HepG2 (cell line): ENCODE measurements around the gene YWHAB. TPM values are rescaled to one million over a fixed set of nuclear protein-coding genes. Genes with fewer than 3 reads are reported as not detected.

Source experiments
- ATAC-seq: fragments of 200-7000 bp; cut with Tn5 transposase; 3 replicates; pipeline ENCODE4 v1.9.1; 2020; ENCODE audit warnings: mild to moderate bottlenecking, moderate library complexity
- BruUV-seq: library from RNA; stranded (reverse); fragments of 400-500 nt; replicated peaks from 2 replicates; lab custom pipeline; 2021; lab: Mats Ljungman, UMichigan
- CTCF ChIA-PET: fragments of 300-600 bp; formaldehyde crosslinking; extraction: SDS; loops from one replicate; lab custom pipeline; 2021; ENCODE audit warnings: low total read pairs, inconsistent platforms, low intra/inter-chr PET ratio; lab: Yijun Ruan, JAX
- POLR2A ChIA-PET: fragments of 350-600 bp; sonication (Branson Sonifier 250); formaldehyde crosslinking; loops from one replicate; lab custom pipeline; 2020; ENCODE audit warnings: antibody characterized with exemption, inconsistent platforms; lab: Yijun Ruan, JAX
- DNase-seq: peaks from one replicate; pipeline ENCODE4 v3.0.0-alpha.2; 2015; ENCODE audit warnings: low spot score
- FAIRE-seq: peaks from 3 replicates; lab custom pipeline; 2011; peaks lifted over from hg19 to GRCh38; lab: Jason Lieb, UNC
- H2AFZ ChIP-seq: one replicate; pipeline ENCODE4 v1.6.1; 2011; ENCODE audit warnings: low read length, inconsistent platforms
- H3K27ac ChIP-seq: fragments of 300-600 bp; 3 replicates; pipeline ENCODE4 v1.8.0; 2011; ENCODE audit warnings: mixed run types, mild to moderate bottlenecking, mixed read lengths, low read length, inconsistent platforms; ENCODE audit not compliant: insufficient read depth; ENCODE audit errors: extremely low read length
- H3K27me3 ChIP-seq, 2 experiments: fragments of 200-600 bp in 1 of 2; 2 replicates in 1 of 2; 3 replicates in 1 of 2; pipeline versions ENCODE4 v1.6.0 to v1.8.0; 2011; ENCODE audit warnings: low read length in 2 of 2, mild to moderate bottlenecking in 2 of 2, moderate library complexity in 2 of 2, inconsistent platforms in 1 of 2; ENCODE audit not compliant: insufficient read depth in 2 of 2, control insufficient read depth in 1 of 2
- H3K36me3 ChIP-seq, 2 experiments: fragments of 200-600 bp in 1 of 2; replicated peaks in 1 of 2; 2 replicates in 1 of 2; 3 replicates in 1 of 2; pipeline versions ENCODE4 v1.5.1 to v1.8.0; 2011; ENCODE audit warnings: low read length in 2 of 2, inconsistent platforms in 1 of 2; ENCODE audit not compliant: insufficient read depth in 2 of 2, control insufficient read depth in 1 of 2
- H3K4me1 ChIP-seq: 2 replicates; pipeline ENCODE4 v1.5.1; 2012; ENCODE audit warnings: low read length, inconsistent platforms; ENCODE audit not compliant: insufficient read depth
- H3K4me2 ChIP-seq: 2 replicates; pipeline ENCODE4 v1.6.0; 2011; ENCODE audit warnings: low read depth, low read length, inconsistent platforms
- H3K4me3 ChIP-seq, 3 experiments: fragments of 200-600 bp in 1 of 3; sonication (generic), shearing (Covaris generic) in 1 of 3; replicated peaks in 1 of 3; 2 replicates each; pipeline ENCODE4 v1.5.1; 2011 to 2016; ENCODE audit warnings: low read length in 3 of 3, inconsistent platforms in 2 of 3, low read depth in 2 of 3, mild to moderate bottlenecking in 2 of 3, control low read depth in 1 of 3, mixed read lengths in 1 of 3; ENCODE audit not compliant: insufficient read depth in 1 of 3
- H3K79me2 ChIP-seq: one replicate; pipeline ENCODE4 v1.6.1; 2011; ENCODE audit warnings: low read length, inconsistent platforms; ENCODE audit not compliant: insufficient read depth
- H3K9ac ChIP-seq: 2 replicates; pipeline ENCODE4 v1.6.0; 2011; ENCODE audit warnings: mild to moderate bottlenecking, low read depth, low read length, inconsistent platforms; ENCODE audit not compliant: insufficient read depth
- H3K9me3 ChIP-seq: 2 replicates; pipeline ENCODE4 v1.5.1; 2012; ENCODE audit warnings: mild to moderate bottlenecking, low read length
- H4K20me1 ChIP-seq: 2 replicates; pipeline ENCODE4 v1.6.0; 2011; ENCODE audit warnings: inconsistent platforms, mild to moderate bottlenecking, low read length, moderate library complexity; ENCODE audit not compliant: insufficient read depth
- FOSL2 ChIP-seq: sonication (generic); formaldehyde crosslinking; IDR thresholded peaks from 2 replicates; pipeline ENCODE4 v1.4.0; 2020; ENCODE audit warnings: missing genetic modification reagents
- FOXC1 ChIP-seq: sonication (generic); formaldehyde crosslinking; IDR thresholded peaks from 2 replicates; pipeline ENCODE4 v1.8.0; 2022; ENCODE audit warnings: mild to moderate bottlenecking, missing genetic modification reagents, borderline replicate concordance
- KLF6 ChIP-seq: IDR thresholded peaks from 2 replicates; pipeline ENCODE4 v1.8.0; 2016; ENCODE audit warnings: missing biosample characterization, missing genetic modification reagents
- NCOA5 ChIP-seq: sonication (generic); formaldehyde crosslinking; IDR thresholded peaks from 2 replicates; pipeline ENCODE4 v1.4.0; 2020; ENCODE audit warnings: missing genetic modification reagents
- STAG1 ChIP-seq: sonication (generic); formaldehyde crosslinking; IDR thresholded peaks from 2 replicates; pipeline ENCODE4 v1.4.0; 2020; ENCODE audit warnings: missing genetic modification reagents
- ZNF367 ChIP-seq: sonication (generic); formaldehyde crosslinking; IDR thresholded peaks from 2 replicates; pipeline ENCODE4 v1.4.0; 2020; ENCODE audit warnings: missing genetic modification reagents, borderline replicate concordance
- ZNF615 ChIP-seq: sonication (generic); formaldehyde crosslinking; IDR thresholded peaks from 2 replicates; pipeline ENCODE4 v1.5.0; 2020; ENCODE audit warnings: mild to moderate bottlenecking, missing genetic modification reagents, borderline replicate concordance
- WGBS: methylation state at CpG from one replicate; pipeline ENCODE4 v1.1.6; 2017; ENCODE audit warnings: low lambda C conversion rate; 5-methylcytosine and 5-hydroxymethylcytosine counted together
- in situ Hi-C: cut with HindIII; loops from 2 replicates; pipeline ENCODE4 v1.10.0; 2017; ENCODE audit warnings: low pct_unique_long_range_greater_than_20kb; ENCODE audit not compliant: extremely low pct_ligation_motif_present
- intact Hi-C: fragments of 100-400 bp; cut with micrococcal nuclease; formaldehyde crosslinking; loops from one replicate; pipeline ENCODE4 v1.10.0; 2022; ENCODE audit not compliant: unreplicated experiment
- polyA plus RNA-seq, 8 experiments: library from polyadenylated mRNA; depleted of rRNA in 3 of 8; stranded (reverse) in 7 of 8; unstranded in 1 of 8; fragments of >200 nt; fragmentation: Illumina TruSeq in 4 of 8; extraction: Trizol in 4 of 8; gene quantifications; 2 replicates each; pipeline versions ENCODE4 v1.2.1 to v1.2.3, GENCODE V29; 2011 to 2016; ENCODE audit warnings: low read depth in 4 of 8, missing spikeins in 1 of 8, mixed read lengths in 1 of 8; ENCODE audit not compliant: insufficient read depth in 1 of 8
- total RNA-seq, 5 experiments: library from RNA; depleted of rRNA; stranded (reverse); fragments of >200 nt; fragmentation: Illumina TruSeq; extraction: Trizol; gene quantifications; 2 replicates each; pipeline ENCODE4 v1.2.3, GENCODE V29; 2016; ENCODE audit warnings: low read depth in 1 of 5
- TF ChIP-seq, protein P1 (sequence below): sonication (generic); formaldehyde crosslinking; IDR thresholded peaks from 2 replicates; pipeline ENCODE4 v1.4.0; 2020; ENCODE audit warnings: mild to moderate bottlenecking, missing genetic modification reagents
- TF ChIP-seq, protein P2 (sequence below): sonication (generic); formaldehyde crosslinking; conservative IDR thresholded peaks from 2 replicates; pipeline ENCODE4 v1.4.0; 2020; ENCODE audit warnings: mild to moderate bottlenecking, missing genetic modification reagents, moderate library complexity
- TF ChIP-seq, protein P3 (sequence below): sonication (generic); formaldehyde crosslinking; IDR thresholded peaks from 2 replicates; pipeline ENCODE4 v1.4.0; 2020; ENCODE audit warnings: missing genetic modification reagents
- TF ChIP-seq, protein P4 (sequence below): sonication (generic); formaldehyde crosslinking; IDR thresholded peaks from 2 replicates; pipeline ENCODE4 v1.8.1; 2023; ENCODE audit warnings: mild to moderate bottlenecking, missing genetic modification reagents
- TF ChIP-seq, protein P5 (sequence below): IDR thresholded peaks from 2 replicates; pipeline ENCODE4 v1.6.1; 2016

YWHAB gene
- total and polyA plus RNA-seq, 2 of the 13 experiments (the other 11 are each of a cell fraction or from before 2014, with no cell fraction given): 77.2 to 121 TPM

DNA sequence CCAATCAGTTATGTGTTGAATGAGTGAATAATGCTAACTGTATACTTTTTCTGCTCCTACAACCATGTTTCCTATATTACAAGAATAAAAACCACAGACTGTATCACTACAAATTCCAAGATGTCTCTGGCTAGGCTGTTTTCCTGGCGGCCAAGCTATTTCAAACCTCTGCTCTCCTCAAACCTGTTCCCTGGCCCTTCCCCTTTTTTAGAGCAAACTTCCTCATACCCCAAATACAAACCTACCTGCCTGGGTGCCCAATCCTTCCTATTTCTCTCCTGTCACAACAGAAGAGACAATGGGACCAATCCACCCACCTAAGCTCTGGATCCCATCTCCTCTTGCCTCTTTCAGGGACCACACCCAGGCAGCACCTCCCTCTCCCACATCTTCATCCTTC, 67.2 kb downstream of the YWHAB start (continued):
- TF ChIP-seq, protein P1, sequence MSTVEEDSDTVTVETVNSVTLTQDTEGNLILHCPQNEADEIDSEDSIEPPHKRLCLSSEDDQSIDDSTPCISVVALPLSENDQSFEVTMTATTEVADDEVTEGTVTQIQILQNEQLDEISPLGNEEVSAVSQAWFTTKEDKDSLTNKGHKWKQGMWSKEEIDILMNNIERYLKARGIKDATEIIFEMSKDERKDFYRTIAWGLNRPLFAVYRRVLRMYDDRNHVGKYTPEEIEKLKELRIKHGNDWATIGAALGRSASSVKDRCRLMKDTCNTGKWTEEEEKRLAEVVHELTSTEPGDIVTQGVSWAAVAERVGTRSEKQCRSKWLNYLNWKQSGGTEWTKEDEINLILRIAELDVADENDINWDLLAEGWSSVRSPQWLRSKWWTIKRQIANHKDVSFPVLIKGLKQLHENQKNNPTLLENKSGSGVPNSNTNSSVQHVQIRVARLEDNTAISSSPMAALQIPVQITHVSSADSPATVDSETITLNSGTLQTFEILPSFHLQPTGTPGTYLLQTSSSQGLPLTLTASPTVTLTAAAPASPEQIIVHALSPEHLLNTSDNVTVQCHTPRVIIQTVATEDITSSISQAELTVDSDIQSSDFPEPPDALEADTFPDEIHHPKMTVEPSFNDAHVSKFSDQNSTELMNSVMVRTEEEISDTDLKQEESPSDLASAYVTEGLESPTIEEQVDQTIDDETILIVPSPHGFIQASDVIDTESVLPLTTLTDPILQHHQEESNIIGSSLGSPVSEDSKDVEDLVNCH (CRISPR knock-in tag): no peak

DNA sequence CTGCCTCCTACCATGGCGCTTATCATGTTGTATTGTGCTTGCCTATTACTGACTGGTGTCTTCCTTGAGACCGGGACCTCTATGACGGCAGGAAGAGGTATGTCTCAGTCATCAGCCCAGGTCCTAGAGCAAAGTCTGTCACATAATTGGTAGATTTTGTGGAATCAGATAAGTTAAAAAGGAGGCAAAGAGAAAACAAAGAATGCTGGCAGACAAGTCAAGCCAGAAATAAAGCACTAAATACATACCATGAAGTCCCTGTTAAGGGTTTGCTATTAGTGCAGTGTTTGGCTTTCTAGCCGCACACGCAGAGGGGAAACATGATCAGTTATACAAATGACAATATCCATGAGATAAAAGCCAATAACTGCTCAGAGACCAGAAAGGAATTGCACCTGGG, 68.7 kb downstream of the YWHAB start:
- BruUV-seq: no TSS peak
- intact Hi-C loops: no loop called here
- no peak overlapping the region for H3K27ac ChIP-seq
- FAIRE-seq (no peak), ATAC-seq (no peak), DNase-seq (no peak)
- no peaks in the 10 kb centered on the region for H3K27me3 ChIP-seq
- no peak overlapping the region for H3K9ac ChIP-seq
- H3K4me1 ChIP-seq: peaks cover 24% of the 10 kb centered on the region
- CTCF ChIA-PET: no interaction called here
- POLR2A ChIA-PET: interaction anchor here (1.0 kb wide), 1 partner anchor 11 kb away, joined by 3 read pairs; no protein-coding TSS in a partner anchor
- H3K4me3 ChIP-seq: no peak overlapping the region
- H3K36me3 ChIP-seq: peaks cover 54 to 77% of the 10 kb centered on the region in 2 experiments
- H3K79me2 ChIP-seq: peaks cover 18% of the 10 kb centered on the region
- H4K20me1 ChIP-seq: no peaks in the 10 kb centered on the region
- no peaks in the 10 kb centered on the region for H3K9me3 ChIP-seq
- in situ Hi-C loops: no loop called here
- no peak overlapping the region for H3K4me2 ChIP-seq
- no peak overlapping the region for H2AFZ ChIP-seq
- WGBS: 99% methylated on average over 5 of the region's 5 CpGs
- TF ChIP-seq ZNF367 (CRISPR knock-in tag) (no peak), FOXC1 (CRISPR knock-in tag) (no peak), FOSL2 (CRISPR knock-in tag) (no peak), ZNF615 (CRISPR knock-in tag) (no peak), NCOA5 (no peak), KLF6 (no peak), STAG1 (CRISPR knock-in tag) (no peak)
- TF ChIP-seq, protein P2, sequence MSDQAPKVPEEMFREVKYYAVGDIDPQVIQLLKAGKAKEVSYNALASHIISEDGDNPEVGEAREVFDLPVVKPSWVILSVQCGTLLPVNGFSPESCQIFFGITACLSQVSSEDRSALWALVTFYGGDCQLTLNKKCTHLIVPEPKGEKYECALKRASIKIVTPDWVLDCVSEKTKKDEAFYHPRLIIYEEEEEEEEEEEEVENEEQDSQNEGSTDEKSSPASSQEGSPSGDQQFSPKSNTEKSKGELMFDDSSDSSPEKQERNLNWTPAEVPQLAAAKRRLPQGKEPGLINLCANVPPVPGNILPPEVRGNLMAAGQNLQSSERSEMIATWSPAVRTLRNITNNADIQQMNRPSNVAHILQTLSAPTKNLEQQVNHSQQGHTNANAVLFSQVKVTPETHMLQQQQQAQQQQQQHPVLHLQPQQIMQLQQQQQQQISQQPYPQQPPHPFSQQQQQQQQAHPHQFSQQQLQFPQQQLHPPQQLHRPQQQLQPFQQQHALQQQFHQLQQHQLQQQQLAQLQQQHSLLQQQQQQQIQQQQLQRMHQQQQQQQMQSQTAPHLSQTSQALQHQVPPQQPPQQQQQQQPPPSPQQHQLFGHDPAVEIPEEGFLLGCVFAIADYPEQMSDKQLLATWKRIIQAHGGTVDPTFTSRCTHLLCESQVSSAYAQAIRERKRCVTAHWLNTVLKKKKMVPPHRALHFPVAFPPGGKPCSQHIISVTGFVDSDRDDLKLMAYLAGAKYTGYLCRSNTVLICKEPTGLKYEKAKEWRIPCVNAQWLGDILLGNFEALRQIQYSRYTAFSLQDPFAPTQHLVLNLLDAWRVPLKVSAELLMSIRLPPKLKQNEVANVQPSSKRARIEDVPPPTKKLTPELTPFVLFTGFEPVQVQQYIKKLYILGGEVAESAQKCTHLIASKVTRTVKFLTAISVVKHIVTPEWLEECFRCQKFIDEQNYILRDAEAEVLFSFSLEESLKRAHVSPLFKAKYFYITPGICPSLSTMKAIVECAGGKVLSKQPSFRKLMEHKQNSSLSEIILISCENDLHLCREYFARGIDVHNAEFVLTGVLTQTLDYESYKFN (CRISPR knock-in tag): no peak
- TF ChIP-seq, protein P3, sequence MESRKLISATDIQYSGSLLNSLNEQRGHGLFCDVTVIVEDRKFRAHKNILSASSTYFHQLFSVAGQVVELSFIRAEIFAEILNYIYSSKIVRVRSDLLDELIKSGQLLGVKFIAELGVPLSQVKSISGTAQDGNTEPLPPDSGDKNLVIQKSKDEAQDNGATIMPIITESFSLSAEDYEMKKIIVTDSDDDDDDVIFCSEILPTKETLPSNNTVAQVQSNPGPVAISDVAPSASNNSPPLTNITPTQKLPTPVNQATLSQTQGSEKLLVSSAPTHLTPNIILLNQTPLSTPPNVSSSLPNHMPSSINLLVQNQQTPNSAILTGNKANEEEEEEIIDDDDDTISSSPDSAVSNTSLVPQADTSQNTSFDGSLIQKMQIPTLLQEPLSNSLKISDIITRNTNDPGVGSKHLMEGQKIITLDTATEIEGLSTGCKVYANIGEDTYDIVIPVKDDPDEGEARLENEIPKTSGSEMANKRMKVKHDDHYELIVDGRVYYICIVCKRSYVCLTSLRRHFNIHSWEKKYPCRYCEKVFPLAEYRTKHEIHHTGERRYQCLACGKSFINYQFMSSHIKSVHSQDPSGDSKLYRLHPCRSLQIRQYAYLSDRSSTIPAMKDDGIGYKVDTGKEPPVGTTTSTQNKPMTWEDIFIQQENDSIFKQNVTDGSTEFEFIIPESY: no peak
- TF ChIP-seq, protein P4, sequence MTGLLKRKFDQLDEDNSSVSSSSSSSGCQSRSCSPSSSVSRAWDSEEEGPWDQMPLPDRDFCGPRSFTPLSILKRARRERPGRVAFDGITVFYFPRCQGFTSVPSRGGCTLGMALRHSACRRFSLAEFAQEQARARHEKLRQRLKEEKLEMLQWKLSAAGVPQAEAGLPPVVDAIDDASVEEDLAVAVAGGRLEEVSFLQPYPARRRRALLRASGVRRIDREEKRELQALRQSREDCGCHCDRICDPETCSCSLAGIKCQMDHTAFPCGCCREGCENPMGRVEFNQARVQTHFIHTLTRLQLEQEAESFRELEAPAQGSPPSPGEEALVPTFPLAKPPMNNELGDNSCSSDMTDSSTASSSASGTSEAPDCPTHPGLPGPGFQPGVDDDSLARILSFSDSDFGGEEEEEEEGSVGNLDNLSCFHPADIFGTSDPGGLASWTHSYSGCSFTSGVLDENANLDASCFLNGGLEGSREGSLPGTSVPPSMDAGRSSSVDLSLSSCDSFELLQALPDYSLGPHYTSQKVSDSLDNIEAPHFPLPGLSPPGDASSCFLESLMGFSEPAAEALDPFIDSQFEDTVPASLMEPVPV (CRISPR knock-in tag): no peak
- TF ChIP-seq, protein P5, sequence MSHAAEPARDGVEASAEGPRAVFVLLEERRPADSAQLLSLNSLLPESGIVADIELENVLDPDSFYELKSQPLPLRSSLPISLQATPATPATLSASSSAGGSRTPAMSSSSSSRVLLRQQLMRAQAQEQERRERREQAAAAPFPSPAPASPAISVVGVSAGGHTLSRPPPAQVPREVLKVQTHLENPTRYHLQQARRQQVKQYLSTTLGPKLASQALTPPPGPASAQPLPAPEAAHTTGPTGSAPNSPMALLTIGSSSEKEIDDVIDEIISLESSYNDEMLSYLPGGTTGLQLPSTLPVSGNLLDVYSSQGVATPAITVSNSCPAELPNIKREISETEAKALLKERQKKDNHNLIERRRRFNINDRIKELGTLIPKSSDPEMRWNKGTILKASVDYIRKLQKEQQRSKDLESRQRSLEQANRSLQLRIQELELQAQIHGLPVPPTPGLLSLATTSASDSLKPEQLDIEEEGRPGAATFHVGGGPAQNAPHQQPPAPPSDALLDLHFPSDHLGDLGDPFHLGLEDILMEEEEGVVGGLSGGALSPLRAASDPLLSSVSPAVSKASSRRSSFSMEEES (CRISPR knock-in tag): no peak
